ENCODE measurements around the gene PIGB.
"Not testable (repeated sequence)": the region's sequence is repeated elsewhere in the genome, so short reads cannot be mapped to it uniquely, and the experiment has no call there.

Gene PIGB

GRCh38 chr15:55297315-55297714, 21.7 kb upstream of the PIGB start:
- no peak for DNase-seq (ENCODE audit: low read depth in 2 of 2)

- not testable (repeated sequence) for DNase-seq (ENCODE audit: low read depth in 2 of 2)
Observed at GRCh38 chr15:55302801-55303200, 16.2 kb upstream of the PIGB start.

GRCh38 chr15:55319537-55320237, 665 bp downstream of the PIGB start:
- no peak for DNase-seq (ENCODE audit: low read depth in 2 of 2)

- no peak for DNase-seq (ENCODE audit: low read depth in 2 of 2)
Observed at GRCh38 chr15:55320238-55320550, 1.2 kb downstream of the PIGB start.

GRCh38 chr15:55320963-55321362, 1.9 kb downstream of the PIGB start:
- DNase-seq (ENCODE audit: low read depth in 2 of 2): no peak

GRCh38 chr15:55322467-55322866, 3.4 kb downstream of the PIGB start:
- DNase-seq (ENCODE audit: low read depth in 2 of 2): no peak

GRCh38 chr15:55327387-55327786, 8.4 kb downstream of the PIGB start:
- no peak for DNase-seq (ENCODE audit: low read depth in 2 of 2)

GRCh38 chr15:55334371-55334770, 15.3 kb downstream of the PIGB start:
- DNase-seq (ENCODE audit: low read depth in 2 of 2): no peak

- DNase-seq (ENCODE audit: low read depth in 2 of 2): no peak
Observed at GRCh38 chr15:55334997-55335396, 16.0 kb downstream of the PIGB start.

- no peak for DNase-seq (ENCODE audit: low read depth in 2 of 2)
Observed at GRCh38 chr15:55337160-55337559, 18.1 kb downstream of the PIGB start.

- DNase-seq (ENCODE audit: low read depth in 2 of 2): no peak
Observed at GRCh38 chr15:55343168-55343567, 24.1 kb downstream of the PIGB start.

- DNase-seq (ENCODE audit: low read depth in 2 of 2): no peak
Observed at GRCh38 chr15:55344206-55344605, 25.2 kb downstream of the PIGB start.

GRCh38 chr15:55348281-55348778, 29.3 kb downstream of the PIGB start:
- no peak for DNase-seq (ENCODE audit: low read depth in 2 of 2)

- DNase-seq (ENCODE audit: low read depth in 2 of 2): no peak
Observed at GRCh38 chr15:55349282-55349681, 30.3 kb downstream of the PIGB start.

- no peak for DNase-seq (ENCODE audit: low read depth in 2 of 2)
Observed at GRCh38 chr15:55353025-55353424, 34.0 kb downstream of the PIGB start.

GRCh38 chr15:55356985-55357585, 38.1 kb downstream of the PIGB start:
- no peak for DNase-seq (ENCODE audit: low read depth in 2 of 2)

GRCh38 chr15:55357774-55358173, 38.8 kb downstream of the PIGB start:
- DNase-seq (ENCODE audit: low read depth in 2 of 2): peak; percentile 36 to 37

- DNase-seq (ENCODE audit: low read depth in 2 of 2): no peak
Observed at GRCh38 chr15:55358471-55358870, 39.4 kb downstream of the PIGB start.

GRCh38 chr15:55360256-55360655, 41.2 kb downstream of the PIGB start:
- peak in 1 of 2 experiments; percentile 6 for DNase-seq (ENCODE audit: low read depth in 2 of 2)

- no peak for DNase-seq (ENCODE audit: low read depth in 2 of 2)
Observed at GRCh38 chr15:55361048-55361447, 42.0 kb downstream of the PIGB start.

- no peak for DNase-seq (ENCODE audit: low read depth in 2 of 2)
Observed at GRCh38 chr15:55362641-55363040, 43.6 kb downstream of the PIGB start.

GRCh38 chr15:55366981-55367380, 48.0 kb downstream of the PIGB start:
- no peak for DNase-seq (ENCODE audit: low read depth in 2 of 2)

- DNase-seq (ENCODE audit: low read depth in 2 of 2): no peak
Observed at GRCh38 chr15:55372701-55373440, 53.8 kb downstream of the PIGB start.
